NOMO-1 (cell line): Measurements from ENCODE around the gene ACTA1.
A peak's percentile ranks its signal among the peaks of the same experiment; 100 is the strongest.
"Not testable (repeated sequence)": the region's sequence is repeated elsewhere in the genome, so short reads cannot be mapped to it uniquely, and the experiment has no call there.

ENCODE experiments used
- DNase-seq, 2 experiments: peaks; one replicate each; lab custom pipeline; 2025; ENCODE audit not compliant: unreplicated experiment in 2 of 2; lab: John Stamatoyannopoulos, UW

Gene ACTA1

GRCh38 chr1:229434005-229434640, at the start of gene ACTA1:
Gene ACTA1 (minus strand): TSS chr1:229434094. CDS start chr1:229433115, 979 bp downstream.
- no peak for DNase-seq

GRCh38 chr1:229482511-229482910, 48.6 kb upstream of the ACTA1 start:
- DNase-seq: no peak

DNA sequence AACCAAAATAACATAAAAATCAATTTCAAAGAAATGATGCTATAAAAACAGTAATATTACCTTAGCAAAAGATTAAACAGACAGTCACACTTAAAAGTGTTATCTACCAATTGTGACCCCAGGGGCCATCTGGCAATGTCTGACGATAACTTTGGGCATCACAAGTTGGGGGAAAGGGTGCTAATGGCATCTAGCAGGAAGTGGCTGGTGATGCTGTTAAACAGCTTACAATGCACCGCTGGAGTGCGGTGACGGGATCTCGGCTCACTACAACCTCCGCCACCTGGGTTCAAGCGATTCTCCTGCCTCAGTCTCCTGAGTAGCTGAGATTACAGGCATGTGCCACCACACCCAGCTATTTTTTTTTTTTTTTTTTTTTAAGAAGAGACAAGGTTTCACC, 46.6 kb upstream of the ACTA1 start:
- no peak for DNase-seq

GRCh38 chr1:229479660-229480399, 45.9 kb upstream of the ACTA1 start:
- DNase-seq: no peak

DNA sequence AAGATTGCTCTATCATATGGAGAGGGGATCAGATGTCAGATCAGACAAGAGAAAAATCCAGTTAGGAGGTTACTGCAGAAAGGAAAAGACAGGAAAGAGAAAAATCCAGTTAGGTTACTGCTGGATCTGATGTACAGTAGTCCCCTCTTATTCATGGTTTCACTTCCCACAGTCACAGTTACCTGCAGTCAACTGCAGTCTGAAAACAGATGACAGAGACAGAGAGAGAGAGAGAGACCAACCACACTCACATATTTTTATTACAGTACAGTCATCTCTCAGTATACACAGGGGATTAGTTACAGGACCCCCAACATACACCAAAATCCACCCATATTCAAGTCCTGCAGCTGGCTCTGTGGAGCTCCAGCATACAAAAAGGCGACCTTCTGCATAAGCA, 45.0 kb upstream of the ACTA1 start:
- peak in 1 of 2 experiments; percentile 11 for DNase-seq

GRCh38 chr1:229475859-229476258, 42.0 kb upstream of the ACTA1 start:
- DNase-seq: not testable (repeated sequence)

- DNase-seq: no peak
Measured at GRCh38 chr1:229474509-229474908, 40.6 kb upstream of the ACTA1 start.

GRCh38 chr1:229471175-229471574, 37.3 kb upstream of the ACTA1 start:
- no peak for DNase-seq

- DNase-seq: no peak
Measured at GRCh38 chr1:229470406-229471043, 36.6 kb upstream of the ACTA1 start.

DNA sequence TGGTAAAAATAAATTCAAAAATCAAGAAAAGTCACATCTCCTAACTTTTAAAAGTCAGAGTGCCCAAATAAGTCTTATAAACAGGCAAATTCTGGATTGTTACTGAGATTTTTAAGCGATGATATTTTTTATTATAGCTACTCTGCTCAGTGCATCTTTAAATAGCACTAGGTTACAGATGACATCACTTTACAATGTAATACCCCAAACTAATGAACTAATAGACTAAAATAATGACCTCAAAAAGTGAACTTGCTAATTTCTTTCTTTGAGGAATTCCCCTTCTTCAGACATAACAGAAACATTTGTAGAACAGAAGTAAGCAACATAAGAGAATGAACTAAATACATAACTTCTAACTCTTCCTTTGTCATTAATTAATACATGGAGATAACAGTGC, 33.0 kb upstream of the ACTA1 start:
- no peak for DNase-seq

DNA sequence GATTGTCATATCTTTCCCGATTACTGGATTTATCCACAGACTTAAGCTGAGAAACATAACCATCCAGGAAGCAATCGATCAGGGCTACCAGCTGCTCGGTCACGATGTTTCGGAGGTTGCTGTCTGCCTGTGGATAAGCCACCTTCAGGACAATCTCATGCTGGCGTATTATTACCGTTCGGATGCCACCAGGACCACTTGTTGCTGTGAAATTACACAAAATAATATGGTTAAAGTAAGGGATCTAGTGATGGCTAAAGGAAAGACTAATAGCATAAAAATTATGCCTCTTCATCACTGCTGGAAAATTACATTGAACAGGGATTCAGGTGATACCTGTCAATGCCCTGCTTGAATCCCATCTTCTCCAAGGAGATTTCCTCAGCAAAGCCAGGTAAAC, 30.8 kb upstream of the ACTA1 start:
- DNase-seq: no peak

GRCh38 chr1:229461032-229461668, 27.3 kb upstream of the ACTA1 start:
- DNase-seq: no peak

- no peak for DNase-seq
Measured at GRCh38 chr1:229459815-229460214, 25.9 kb upstream of the ACTA1 start.

- DNase-seq: no peak
Measured at GRCh38 chr1:229457436-229457835, 23.5 kb upstream of the ACTA1 start.

DNA sequence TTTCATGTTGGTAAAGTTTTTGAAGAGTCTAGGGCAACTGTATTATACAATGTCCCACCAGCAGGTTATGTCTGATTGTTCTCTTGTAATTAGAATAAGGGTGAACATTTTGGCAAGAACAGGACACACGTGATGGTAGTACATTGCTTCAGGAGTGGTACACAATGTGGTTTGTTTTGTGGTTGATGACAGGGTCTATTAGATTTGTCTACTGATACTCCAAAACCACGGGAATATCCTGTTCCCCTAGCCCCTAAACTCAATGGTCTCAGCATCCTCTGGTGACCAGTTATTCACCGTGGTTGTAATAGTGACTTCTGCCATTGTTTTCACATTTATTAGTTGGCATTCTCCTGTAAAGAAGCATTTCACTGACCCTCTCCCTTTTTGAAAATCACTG, 22.1 kb upstream of the ACTA1 start:
- DNase-seq: no peak

DNA sequence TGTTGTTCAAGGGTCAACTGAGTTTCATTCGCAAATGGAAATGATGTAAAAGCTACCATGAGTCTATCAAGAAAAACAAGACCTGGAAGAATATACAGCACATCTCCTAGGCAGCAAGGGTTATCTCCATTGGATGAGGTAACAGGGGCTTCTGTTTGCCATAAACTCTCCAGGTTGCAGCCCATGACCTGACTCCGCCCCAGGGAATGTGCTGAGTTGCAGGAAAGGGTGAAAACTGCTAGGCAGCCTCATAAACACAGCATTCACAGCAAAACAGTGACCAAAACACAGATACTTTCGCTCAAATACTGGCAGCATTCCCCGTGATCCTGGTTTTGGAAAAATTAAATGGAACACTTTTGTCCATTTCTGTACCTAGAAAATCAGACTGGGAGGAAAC, 20.2 kb upstream of the ACTA1 start:
- DNase-seq: no peak

GRCh38 chr1:229452956-229453801, 19.3 kb upstream of the ACTA1 start:
- DNase-seq: no peak

DNA sequence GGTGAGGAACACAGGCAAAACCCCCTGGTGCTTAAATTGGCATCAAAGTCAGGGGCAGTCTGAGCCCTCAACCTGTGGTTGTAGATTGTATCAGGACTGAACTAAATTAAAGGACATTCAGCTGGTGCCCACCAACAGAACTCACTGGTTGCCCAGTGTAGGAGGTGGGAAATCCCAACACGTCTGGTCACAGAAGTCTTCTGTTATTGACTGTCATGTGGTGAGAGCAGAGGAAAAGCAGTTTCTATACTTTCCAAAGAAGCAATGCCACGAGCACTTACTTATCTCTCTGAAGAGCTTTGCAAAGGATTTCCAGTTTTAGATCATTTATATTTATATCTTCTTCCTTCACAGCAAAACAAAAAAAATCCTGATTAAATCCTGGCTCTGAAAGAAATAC, 15.0 kb upstream of the ACTA1 start:
- DNase-seq: no peak

DNA sequence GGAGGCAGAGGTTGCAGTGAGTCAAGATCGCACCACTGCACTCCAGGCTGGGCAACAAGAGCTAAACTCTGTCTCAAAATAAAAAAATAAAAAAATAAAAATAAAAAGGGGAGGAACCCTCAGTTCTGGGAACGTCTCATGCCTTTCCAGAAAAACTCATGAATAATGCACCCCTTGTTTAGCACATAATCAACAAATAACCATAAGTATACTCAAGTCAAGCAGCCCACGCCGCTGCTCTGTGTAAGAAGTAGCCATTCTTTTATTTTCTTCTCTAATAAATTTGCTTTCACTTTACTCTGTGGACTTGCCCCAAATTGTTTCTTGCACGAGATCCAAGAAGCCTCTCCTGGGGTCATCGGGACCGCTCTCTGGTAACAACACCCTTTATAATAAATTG, 14.5 kb upstream of the ACTA1 start:
- no peak for DNase-seq

DNA sequence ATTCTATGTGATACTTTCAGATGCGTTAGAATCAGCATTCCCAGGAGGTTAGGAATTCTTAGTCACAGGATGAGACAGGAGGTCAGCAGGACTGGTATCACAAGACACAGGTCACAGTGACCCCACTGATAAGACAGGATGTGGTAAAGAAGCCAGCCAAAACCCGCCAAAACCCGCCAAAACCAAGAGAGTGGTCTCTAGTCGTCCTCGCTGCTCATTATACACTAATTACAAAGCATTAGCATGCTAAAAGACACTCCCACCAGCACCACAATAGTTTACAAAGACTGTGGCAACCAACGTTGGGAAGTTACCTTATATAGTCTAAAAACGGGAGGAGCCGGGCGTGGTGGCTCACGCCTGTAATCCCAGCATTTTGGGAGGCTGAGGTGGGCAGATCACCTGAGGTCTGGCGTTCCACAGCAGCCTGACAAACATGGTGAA, 13.9 kb upstream of the ACTA1 start:
- DNase-seq: no peak

DNA sequence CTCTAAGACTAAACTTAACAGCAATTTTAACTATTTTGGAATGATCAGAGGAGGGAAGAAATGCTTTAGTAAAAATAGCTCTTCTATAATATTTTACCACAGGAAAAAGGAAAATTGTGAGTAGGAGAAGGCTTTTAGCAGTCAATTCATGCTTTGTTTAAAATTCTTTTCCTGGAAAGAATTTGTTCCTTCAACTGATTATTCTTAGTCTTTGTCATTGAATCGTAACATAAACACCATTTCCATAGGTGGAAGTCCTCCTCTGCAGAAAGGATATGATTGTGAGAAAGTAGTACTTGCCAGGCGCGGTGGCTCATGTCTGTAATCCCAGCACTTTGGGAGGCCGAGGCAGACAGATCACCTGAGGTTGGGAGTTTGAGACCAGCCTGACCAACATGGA, 11.9 kb upstream of the ACTA1 start:
- no peak for DNase-seq
